HG02588 (cell line): ENCODE measurements around the gene USH1C.

Experiments used
- ATAC-seq: cut with Tn5 transposase; IDR thresholded peaks from one replicate; pipeline ENCODE4 v1.9.1; 2021; ENCODE audit warnings: mild to moderate bottlenecking, moderate library complexity; ENCODE audit not compliant: unreplicated experiment

The USH1C gene

DNA sequence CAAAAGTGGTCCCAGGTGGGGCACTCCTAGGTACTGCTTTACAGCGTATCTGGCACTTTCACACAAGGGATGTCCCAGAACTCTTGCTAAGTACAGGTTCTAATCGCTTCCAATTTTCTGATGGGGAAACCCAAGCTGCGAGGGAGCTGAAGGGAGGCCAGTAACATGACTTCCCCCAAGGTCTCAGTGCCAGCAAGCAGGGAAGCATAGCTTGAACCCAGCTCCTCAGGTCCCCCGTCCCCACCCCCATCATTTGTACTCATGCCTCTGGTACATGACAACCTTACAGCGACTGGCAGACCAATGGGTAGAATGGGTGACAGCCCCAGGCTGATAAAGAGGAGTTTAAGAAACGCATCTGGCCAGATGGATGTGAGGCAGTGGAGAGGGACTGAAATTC, 66.9 kb downstream of the USH1C start:
- ATAC-seq = no peak

DNA sequence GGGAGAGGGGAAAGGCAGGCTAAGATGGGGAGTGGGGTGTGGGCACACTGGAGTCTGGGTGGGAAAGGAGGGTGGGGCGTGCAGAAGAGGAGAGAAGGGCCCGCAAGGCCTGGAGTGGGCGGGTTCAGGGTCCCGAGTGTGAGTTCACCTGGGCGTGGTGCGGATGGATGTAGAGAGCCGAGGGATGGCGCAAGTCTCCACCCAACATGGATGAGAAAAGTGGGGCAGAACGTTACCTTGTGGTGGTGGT, 67.2 kb downstream of the USH1C start:
- no peak for ATAC-seq

DNA sequence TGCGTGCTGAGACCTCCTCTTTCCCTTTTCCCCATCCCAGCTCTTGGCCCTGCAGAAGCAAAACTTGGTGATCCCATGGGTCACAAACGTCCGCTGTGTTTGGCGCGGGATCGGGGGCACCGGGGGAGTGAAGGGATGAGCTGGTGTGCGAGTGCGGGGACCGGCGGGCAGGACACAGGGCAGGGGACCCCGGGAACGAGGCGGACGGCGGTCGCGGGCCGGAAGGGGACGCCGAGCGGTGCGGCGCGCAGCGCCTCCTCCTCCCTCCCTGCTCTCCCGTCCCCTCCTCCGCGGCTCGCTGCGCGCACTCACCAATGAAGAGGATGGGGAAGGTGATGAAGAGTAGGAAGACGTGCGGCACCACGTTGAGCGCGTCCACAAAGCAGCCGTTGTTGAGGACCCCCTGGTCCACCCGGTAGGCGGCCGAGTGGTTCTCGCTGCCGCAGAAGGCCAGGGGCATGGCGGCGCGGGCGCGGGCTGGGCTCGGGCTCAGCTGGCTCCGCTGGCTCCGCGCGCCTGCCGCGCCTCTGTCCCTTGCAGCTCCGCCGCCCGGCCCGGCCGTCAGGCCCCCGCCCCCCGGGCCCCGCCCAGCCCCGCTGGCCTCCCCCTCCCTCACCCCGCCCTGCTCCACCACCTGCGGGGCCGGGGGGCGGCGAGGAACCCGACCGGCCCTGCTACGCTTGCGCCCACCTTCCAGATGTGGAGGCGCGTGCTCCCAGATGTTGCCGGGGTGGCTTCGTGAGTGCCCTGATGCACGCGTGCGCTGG, 67.7 kb downstream of the USH1C start, which contains the start of gene ABCC8:
Gene ABCC8, minus strand, starts transcription at position 529 of the 767 bp plus-strand sequence. Its CDS starts 69 bp downstream, at position 460.
- no peak for ATAC-seq

DNA sequence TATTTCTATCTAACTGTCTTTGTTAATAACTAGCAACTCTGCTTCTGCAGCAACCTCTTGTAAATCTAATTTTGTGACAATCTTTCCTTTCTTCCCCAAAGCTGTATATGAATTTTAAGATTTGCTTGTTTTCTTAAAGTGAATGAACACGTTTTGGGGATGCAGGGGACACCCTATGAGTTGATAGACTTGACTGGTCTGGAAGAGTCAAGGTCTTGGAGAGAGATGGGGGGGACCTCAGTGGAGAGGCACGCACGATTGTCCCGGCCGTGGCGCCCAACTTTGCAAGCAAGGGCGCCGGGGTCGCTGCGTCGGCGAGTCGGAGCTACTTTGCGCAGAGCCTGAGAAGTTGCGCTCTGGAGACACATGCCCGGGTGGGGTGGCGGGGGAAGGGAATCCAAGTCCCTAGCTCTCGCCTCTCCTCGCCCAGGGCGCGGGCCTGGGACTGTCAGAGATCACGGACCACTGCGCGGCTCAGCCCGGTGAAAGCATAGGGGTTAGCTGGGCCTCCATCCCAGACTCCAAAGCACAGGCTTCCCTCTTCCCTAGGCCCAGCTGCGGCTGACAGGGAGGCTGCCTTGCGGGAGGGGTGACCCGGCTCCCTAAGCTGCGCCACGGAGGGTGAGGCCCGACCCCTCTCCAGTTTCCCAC, 68.4 kb downstream of the USH1C start:
- ATAC-seq = no peak

DNA sequence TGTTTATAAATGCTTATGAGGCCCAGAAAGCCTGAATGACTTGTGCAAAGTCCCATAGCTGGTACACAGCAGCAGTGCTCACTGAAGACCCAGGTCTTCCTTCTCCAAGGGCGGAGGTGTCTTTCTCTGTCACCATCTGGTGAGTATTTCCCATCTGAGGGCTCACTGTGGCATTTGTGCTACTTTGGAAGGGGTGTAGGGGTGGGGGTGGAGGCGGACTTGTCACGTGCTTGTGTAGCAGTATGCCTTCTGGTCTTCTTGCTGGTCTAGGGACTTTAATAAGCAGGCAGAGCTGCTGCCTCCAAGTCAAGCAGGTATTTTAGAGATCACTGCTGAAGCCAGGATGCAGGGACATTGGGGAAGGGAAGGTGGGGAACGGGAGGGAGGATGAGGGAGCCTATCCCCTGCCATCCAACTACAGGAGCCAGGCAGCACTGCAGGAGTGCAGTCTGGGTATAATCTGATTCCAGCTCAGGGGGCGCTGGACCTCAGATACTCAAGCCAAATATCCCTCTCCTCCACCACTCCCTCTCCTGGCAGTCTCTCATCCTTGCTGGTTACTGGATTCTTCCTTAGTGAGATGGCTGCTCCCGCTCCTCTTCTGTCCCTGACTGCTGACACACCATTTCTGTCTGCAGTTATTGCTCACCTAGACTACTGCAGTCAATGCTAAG, 71.0 kb downstream of the USH1C start:
- no peak for ATAC-seq

DNA sequence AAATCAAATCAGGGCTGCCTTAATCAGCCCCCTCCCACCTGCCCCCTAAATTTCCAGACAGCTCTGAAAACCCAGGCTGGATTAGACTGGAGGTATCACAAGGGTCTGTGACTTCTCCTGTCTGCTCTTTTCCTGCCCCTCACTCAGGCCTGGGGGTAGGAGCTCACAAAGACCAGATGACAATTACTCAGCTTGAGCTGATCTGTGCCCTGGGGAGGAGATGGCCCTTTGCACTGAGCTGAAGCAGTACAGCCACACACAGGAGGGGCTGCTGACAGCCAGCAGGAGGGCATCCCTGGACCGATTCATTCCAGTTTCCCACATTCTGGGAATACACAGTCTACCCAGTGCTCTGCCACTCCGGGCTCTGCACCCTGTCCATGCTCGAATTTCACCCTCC, 71.7 kb downstream of the USH1C start:
- no peak for ATAC-seq

DNA sequence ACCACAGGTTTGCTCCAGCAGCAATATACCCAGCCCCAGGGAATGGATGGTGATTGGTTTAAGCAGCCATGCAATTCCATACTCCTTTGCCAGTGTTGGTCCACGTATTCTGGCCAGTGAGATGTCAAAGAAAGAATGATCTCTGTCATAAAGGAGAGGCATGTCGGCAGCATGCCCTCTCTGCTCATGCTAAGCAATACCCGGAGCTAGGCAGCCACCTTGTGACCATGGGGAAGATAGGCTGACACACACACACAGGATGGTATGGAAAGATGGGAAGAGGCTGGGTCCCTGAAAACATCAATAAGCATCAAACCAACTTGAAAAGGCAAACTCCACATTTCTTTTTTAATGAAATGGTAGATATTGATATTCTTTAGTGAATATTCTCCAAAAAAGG, 72.7 kb downstream of the USH1C start:
- no peak for ATAC-seq

DNA sequence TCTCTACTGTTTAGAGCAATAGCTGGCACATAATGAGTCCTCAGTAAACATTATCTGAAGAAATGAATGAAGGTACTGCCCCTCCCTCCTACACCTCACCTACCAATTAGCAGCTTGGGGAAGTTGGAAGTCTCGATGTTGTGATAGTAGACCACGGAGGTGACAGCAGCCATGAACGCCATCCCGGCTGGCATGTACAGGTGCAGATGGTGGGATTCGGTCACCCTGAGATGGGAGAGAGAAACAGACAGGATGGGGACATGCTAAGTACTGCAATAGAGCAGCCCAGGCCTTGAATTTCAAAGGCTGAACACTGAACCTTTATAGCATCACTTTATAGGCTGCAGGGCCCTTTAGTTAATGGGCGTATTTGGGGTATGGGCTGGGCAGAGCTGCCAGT, 74.2 kb downstream of the USH1C start:
- ATAC-seq = no peak

DNA sequence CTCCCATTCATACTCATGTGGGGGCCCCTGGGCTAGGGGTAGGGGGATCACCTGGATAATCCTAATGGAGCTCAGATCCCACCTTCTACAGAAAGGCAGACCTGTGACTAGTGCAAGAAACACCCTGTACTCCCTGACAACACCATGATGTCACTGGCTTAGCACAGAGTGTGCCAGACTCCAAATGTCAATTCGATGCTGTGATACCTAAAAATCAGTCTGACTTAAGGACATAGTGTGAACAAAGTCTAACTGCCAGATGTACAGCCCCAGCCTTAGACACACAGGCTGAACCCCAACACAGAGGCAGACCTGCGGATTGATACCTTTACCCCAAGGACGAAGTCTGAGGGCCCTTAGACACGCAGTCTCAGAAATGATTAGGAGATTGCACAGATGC, 76.1 kb downstream of the USH1C start:
- ATAC-seq = no peak

DNA sequence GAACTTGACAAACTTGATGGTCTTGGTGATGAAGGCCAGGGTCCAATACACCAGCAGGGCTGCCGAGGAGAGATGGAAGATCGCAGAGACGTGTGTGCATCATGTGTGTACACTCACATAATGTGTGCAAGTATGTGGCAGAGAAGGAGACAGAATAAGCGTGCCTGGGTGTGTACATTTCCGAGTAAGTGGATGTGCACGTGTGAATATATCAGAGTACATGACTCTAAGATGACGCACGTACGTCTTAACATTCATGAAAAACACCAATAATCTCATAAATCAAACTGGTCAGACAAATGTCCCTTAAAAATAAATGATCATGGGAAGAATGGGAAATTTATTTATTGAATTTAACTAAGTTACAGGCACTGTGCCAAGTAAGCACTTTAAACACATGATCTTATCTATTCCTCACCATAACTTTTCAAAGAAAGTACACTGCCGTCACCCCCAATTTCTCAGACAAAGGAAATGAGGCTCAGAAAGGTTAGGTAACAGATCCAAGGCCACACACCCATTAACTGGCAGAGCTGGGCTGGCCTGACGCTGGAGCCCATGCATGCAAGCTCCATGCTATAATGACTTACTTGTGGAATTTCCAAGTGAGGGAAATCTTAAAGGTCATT, 80.6 kb downstream of the USH1C start:
- ATAC-seq = no peak

DNA sequence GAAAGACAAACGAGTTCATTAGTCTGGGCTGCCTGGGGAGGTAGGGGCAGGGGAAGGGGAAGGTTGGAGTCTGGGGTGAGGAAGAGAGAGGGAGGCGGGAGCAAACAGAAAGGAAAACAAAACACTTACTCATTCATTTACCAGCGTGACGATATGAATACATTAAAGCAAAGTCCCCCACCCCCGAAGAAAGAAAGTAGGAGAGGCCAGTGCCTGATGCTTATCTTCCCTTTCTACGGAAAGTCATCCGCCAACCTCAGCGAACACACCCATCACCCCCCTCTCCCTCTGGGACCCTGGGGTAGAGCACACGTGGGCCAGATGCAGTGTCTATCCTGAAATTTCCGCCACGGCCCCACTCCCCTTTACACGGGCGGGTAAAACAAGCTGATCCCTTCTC, 81.3 kb downstream of the USH1C start:
- no peak for ATAC-seq

DNA sequence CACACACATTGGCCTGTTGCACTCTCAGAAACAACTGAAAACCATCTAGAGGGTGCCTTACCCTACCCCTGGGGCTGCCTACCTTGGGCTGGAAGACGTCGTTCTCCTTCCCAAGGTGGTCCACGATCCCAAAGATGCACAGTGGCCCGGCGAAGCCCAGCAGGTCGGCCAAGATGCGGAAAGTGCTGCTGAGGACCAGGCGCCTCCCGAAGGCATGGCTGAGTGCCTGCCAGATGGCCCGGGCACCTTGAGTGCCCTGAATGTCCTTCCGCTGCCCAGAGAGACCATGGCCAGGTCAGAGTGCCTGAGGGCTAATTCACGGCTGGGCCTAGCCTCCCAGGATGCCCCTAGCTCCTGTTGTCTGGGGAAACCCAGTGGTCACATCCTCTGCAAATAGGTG, 83.8 kb downstream of the USH1C start:
- ATAC-seq = no peak

DNA sequence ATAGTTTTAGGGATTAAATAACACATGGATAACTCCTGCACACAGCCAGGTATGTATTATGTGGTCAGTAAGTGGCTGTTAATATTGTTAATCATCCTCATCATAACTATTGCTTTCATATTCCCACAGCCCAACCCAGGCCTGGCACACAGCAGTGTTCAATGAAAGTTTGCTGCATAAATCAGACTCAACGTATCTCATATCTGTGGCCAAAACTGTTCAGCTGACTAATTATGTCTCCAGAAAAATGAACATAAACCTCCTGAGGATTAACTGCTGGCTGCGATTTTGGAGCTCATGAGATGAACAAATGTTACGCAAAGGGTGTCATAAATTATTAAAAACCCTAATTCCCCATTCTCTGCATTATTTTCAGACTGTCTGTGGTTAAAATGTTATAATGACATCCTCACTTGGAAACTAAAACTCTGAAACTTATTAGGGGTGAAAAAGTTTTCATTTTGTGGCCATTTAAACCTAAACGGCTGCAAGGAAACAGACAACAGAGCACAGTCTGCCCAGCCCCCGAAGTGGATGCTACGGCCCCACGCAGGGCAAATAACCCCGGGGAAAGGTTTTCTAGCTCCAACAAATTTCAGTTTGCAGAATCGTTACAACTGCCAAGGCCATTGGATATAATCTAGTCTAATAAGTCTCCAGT, 84.8 kb downstream of the USH1C start:
- no peak for ATAC-seq

DNA sequence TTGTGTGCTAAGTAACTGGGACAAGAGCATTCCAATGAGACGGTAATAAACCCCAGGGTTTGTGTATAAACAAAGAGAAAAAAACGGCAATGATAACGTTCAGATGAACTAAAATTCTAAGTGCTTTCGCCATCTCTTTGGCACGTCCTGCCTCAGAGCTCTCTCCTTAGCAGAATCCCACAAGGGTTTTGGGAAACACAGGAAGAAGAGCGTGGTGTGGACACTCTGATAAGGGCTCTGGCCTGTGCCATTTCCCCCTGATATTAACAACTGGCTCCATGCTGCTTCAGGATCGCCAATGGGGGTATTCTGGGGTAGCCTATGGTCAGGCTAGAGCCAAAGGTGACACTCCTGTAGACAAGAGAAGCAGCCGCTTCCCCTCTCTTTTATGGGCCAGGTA, 85.9 kb downstream of the USH1C start:
- ATAC-seq = no peak

DNA sequence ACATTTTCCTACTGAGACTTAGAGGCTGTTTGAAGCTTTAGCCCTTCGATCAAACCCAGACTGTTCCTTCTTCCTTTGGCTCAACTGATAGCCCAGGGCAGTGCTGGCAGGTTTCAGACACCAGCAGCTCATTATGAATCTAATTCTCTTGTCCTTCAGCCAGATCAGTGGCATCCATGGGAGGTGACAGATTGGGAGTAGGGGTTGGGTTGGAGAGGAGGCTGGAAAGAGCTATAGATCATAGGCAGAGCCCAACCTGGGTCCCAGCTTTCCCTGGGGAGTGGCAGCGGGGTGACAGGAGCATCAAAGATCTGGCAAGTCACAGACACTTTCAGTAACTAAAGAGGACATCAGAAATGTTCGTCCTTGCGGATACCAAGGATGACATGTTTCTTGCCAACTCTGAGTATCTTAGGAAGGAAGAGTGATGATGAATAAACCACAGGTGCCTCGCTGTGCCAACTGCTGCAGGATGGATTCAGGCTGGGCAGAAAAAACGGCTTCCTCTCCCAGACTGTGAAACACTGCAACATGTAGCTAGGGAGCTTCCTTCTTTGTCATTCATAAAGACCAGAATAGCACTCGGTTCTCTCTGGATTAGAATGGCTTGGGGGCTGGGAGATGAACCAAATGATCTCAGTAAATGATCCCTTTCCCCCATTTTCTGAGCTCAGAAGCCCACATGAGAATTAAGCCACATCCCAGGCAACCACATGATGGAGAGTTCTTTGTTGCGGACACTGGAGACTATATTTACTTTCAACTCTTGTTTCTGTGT, 86.6 kb downstream of the USH1C start:
- no peak for ATAC-seq

DNA sequence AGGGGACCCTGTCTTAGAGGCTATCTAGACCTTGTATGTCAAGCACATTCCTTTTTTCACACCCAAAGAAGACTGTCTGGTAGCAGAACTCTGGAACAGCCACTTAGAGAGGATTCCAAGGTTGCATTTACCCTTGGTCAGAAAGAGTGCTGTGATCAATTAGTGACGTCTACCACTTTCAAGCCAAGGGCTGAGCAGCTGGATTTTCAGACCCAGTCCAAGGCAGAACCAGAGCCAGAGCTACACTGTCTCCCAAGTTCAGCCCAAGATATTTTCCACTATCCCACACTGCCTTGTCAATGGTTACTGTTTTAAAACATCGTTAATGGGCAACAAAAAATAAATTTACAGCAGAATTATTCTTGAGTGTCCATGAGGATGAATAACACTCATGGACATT, 91.5 kb downstream of the USH1C start:
- no peak for ATAC-seq

DNA sequence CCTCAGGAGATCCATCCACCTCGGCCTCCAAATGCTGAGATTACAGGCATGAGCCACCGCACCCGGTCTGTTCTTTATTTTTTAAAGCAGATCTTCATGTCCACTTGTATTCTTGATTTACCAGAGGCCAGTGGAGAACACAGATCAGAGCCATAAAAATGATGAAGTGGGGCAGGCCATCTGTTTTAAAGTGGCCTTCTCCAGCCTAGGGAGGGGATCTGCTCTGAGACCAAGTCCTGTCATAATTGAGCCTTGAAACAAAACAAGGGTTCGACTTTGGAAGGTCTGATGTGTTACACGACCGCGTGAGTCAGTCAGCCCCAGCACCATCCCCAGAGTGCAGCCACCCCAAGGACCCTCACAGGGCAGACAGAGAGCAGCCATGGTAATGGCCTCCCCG, 95.1 kb downstream of the USH1C start:
- ATAC-seq = no peak

DNA sequence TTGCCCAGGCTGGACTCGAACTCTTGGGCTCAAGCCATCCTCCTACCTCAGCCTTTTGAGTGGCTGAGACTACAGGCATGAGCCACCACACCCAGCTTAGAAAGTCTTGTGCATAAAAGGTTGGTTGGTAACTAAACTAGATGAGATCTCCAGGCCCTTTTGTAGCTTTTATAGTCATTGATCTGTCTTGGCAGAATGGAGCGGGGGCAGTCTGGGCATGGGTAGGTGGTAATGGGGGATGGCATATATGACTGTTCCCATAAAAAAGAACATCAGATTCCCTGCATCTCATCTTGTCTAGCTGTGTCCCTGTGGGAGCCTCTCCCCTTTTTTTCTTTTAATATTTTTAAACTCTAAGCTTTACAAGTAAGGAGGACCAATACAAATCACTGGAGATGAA, 97.7 kb downstream of the USH1C start:
- no peak for ATAC-seq

DNA sequence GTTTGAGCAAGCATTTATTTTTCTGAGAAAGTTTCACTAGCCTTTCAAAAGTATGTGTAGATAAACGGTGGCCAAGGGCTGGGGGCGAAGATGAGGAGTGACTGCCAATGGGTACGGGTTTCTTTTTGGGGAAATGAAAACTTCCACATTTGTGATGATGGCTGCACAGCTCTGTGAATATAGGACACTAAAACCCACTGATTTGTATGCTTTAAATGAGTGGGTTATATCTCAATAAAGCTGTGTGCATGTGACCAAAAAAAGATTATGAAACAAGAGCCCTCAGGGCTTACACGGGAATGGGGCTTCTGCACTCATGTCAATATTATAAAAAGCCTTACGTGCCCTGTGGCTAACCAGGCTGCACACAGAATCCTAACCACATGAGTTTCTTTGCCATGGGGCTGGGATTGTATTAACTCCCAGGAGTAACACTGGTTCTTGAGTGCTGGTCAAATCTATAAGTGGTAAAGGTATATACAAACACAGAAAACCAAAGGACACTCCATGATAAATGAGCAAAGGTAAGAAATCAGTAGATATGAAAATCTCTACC, 98.9 kb downstream of the USH1C start:
- ATAC-seq = no peak

DNA sequence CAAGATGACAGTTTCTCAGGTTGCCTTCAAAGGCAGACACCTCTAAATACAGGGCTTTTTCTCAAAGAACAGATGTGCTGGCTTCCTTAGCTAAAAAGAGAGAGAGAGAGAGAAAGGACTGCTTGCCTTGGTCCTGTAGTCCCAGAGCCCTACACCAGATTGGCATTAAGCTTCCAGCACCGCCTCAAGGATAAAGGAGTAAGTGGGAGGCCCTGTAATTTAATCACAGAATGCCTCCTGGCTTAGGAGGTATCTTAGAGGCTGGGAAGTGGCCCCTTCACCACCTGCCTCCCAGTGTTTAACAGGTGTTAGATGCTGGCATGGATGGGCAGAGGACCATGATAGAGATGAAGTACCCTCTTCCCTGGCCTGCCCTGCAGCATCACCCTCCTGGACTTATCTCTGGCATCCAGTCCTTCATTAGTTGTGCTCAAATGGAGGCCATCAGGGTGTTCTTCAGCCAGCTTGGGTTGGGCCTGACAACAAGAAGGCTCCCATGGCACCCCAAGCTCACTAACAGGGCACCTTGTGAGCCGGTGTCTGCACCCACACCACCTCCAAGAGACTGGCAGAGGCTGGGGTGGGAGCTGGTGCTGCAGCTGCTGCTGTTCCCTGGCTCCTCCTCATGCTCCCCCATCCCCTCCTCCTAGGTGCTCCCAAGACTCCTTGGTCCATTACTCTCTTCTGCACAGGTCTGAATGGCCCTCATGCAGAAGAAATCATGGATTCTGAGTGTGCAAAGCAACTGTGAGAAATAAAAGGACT, 100.1 kb downstream of the USH1C start:
- no peak for ATAC-seq
